ENCODE data around the gene PPIG. TPM values are rescaled to one million over a fixed set of nuclear protein-coding genes. Genes with fewer than 3 reads are reported as not detected.

Gene PPIG
- total and polyA plus RNA-seq, 9 of the 15 experiments (the other 6 are each of a cell fraction or from before 2014, with no cell fraction given): 52.5 to 166 (median 124) TPM

GRCh38 chr2:169584005-169584877, at the start of gene PPIG (continued):
- no peak for TF ChIP-seq ZNF785 (CRISPR knock-in tag; IDR thresholded peaks at IDR 0.05)
- TF ChIP-seq DNMT1 (IDR thresholded peaks at IDR 0.05): no peak
- no peak for TF ChIP-seq TSC22D4 (tag; IDR thresholded peaks at IDR 0.05)
- no peak for TF ChIP-seq SETDB1 (IDR thresholded peaks at IDR 0.05; ENCODE audit: low read length)
- TF ChIP-seq ZNF740 (CRISPR knock-in tag; IDR thresholded peaks at IDR 0.05): peak; percentile 90
- TF ChIP-seq ZNF740 (tag; IDR thresholded peaks at IDR 0.05): peak in 1 of 2 experiments; percentile 32; a peak in 1 of 4 replicates
- no peak for TF ChIP-seq ZNF146 (CRISPR knock-in tag; IDR thresholded peaks at IDR 0.05; ENCODE audit: unreplicated experiment)
- no peak for TF ChIP-seq HDAC6 (IDR thresholded peaks at IDR 0.05; ENCODE audit: low read depth, low read length)
- no peak for TF ChIP-seq ZSCAN32 (CRISPR knock-in tag; IDR thresholded peaks at IDR 0.05)
- no peak for TF ChIP-seq ZBTB26 (CRISPR knock-in tag; IDR thresholded peaks at IDR 0.05)
- no peak for TF ChIP-seq PURB (CRISPR knock-in tag; IDR thresholded peaks at IDR 0.05; ENCODE audit: low read depth)
- TF ChIP-seq COPS2 (conservative IDR thresholded peaks at IDR 0.05): no peak
- peak; percentile 100 for TF ChIP-seq CREM (IDR thresholded peaks at IDR 0.05; ENCODE audit: low read depth)
- TF ChIP-seq NELFE (IDR thresholded peaks at IDR 0.05; ENCODE audit: insufficient read depth, insufficient read length): no peak
- 0 out of 2 replicates have a peak, but pooled peaks have one; percentile 23 for TF ChIP-seq ZC3H8 (IDR thresholded peaks at IDR 0.05)
- TF ChIP-seq E2F5 (CRISPR knock-in tag; IDR thresholded peaks at IDR 0.05): peak; percentile 91; the same call in 1 of the 2 replicates
- peak; percentile 84 for TF ChIP-seq MBD2 (IDR thresholded peaks at IDR 0.05; ENCODE audit: borderline replicate concordance, low read depth)
- peak; percentile 82 for TF ChIP-seq CREB3L1 (IDR thresholded peaks at IDR 0.05; ENCODE audit: borderline replicate concordance, low read depth)
- no peak for TF ChIP-seq ZNF518B (CRISPR knock-in tag; IDR thresholded peaks at IDR 0.05)
